ENCODE results near the gene GPR21. TPM values are rescaled to one million over a fixed set of nuclear protein-coding genes. Genes with fewer than 3 reads are reported as not detected.

Gene GPR21
- total and polyA plus RNA-seq, 2 of the 13 experiments (the other 11 are each of a cell fraction or from before 2014, with no cell fraction given) = 0.29 to 0.32 TPM

GRCh38 chr9:123067136-123067535, 33.7 kb downstream of the GPR21 start (continued):
- TF ChIP-seq, protein P1, sequence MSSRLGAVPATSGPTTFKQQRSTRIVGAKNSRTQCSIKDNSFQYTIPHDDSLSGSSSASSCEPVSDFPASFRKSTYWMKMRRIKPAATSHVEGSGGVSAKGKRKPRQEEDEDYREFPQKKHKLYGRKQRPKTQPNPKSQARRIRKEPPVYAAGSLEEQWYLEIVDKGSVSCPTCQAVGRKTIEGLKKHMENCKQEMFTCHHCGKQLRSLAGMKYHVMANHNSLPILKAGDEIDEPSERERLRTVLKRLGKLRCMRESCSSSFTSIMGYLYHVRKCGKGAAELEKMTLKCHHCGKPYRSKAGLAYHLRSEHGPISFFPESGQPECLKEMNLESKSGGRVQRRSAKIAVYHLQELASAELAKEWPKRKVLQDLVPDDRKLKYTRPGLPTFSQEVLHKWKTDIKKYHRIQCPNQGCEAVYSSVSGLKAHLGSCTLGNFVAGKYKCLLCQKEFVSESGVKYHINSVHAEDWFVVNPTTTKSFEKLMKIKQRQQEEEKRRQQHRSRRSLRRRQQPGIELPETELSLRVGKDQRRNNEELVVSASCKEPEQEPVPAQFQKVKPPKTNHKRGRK (CRISPR knock-in tag; IDR thresholded peaks at IDR 0.05) = no peak
- TF ChIP-seq EED (CRISPR knock-in tag; IDR thresholded peaks at IDR 0.05) (no peak), NR1H2 (CRISPR knock-in tag; IDR thresholded peaks at IDR 0.05; ENCODE audit: borderline replicate concordance, low read depth) (no peak), ZMYM4 (CRISPR knock-in tag; IDR thresholded peaks at IDR 0.05) (no peak), ZNF761 (CRISPR knock-in tag; conservative IDR thresholded peaks at IDR 0.05) (no peak), ETS1 (CRISPR knock-in tag; IDR thresholded peaks at IDR 0.05) (no peak)
- TF ChIP-seq, protein P2, sequence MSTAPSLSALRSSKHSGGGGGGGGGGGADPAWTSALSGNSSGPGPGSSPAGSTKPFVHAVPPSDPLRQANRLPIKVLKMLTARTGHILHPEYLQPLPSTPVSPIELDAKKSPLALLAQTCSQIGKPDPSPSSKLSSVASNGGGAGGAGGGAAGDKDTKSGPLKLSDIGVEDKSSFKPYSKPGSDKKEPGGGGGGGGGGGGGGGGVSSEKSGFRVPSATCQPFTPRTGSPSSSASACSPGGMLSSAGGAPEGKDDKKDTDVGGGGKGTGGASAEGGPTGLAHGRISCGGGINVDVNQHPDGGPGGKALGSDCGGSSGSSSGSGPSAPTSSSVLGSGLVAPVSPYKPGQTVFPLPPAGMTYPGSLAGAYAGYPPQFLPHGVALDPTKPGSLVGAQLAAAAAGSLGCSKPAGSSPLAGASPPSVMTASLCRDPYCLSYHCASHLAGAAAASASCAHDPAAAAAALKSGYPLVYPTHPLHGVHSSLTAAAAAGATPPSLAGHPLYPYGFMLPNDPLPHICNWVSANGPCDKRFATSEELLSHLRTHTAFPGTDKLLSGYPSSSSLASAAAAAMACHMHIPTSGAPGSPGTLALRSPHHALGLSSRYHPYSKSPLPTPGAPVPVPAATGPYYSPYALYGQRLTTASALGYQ (CRISPR knock-in tag; IDR thresholded peaks at IDR 0.05) = no peak
- TF ChIP-seq, protein P3, sequence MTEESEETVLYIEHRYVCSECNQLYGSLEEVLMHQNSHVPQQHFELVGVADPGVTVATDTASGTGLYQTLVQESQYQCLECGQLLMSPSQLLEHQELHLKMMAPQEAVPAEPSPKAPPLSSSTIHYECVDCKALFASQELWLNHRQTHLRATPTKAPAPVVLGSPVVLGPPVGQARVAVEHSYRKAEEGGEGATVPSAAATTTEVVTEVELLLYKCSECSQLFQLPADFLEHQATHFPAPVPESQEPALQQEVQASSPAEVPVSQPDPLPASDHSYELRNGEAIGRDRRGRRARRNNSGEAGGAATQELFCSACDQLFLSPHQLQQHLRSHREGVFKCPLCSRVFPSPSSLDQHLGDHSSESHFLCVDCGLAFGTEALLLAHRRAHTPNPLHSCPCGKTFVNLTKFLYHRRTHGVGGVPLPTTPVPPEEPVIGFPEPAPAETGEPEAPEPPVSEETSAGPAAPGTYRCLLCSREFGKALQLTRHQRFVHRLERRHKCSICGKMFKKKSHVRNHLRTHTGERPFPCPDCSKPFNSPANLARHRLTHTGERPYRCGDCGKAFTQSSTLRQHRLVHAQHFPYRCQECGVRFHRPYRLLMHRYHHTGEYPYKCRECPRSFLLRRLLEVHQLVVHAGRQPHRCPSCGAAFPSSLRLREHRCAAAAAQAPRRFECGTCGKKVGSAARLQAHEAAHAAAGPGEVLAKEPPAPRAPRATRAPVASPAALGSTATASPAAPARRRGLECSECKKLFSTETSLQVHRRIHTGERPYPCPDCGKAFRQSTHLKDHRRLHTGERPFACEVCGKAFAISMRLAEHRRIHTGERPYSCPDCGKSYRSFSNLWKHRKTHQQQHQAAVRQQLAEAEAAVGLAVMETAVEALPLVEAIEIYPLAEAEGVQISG (CRISPR knock-in tag; IDR thresholded peaks at IDR 0.05) = no peak
